ENCODE data around the gene TRA2B. TPM values are rescaled to one million over a fixed set of nuclear protein-coding genes. Genes with fewer than 3 reads are reported as not detected.

The TRA2B gene
- total RNA-seq, 4 donors from 2014 or later, result 91.2 to 170 (median 124) TPM

DNA sequence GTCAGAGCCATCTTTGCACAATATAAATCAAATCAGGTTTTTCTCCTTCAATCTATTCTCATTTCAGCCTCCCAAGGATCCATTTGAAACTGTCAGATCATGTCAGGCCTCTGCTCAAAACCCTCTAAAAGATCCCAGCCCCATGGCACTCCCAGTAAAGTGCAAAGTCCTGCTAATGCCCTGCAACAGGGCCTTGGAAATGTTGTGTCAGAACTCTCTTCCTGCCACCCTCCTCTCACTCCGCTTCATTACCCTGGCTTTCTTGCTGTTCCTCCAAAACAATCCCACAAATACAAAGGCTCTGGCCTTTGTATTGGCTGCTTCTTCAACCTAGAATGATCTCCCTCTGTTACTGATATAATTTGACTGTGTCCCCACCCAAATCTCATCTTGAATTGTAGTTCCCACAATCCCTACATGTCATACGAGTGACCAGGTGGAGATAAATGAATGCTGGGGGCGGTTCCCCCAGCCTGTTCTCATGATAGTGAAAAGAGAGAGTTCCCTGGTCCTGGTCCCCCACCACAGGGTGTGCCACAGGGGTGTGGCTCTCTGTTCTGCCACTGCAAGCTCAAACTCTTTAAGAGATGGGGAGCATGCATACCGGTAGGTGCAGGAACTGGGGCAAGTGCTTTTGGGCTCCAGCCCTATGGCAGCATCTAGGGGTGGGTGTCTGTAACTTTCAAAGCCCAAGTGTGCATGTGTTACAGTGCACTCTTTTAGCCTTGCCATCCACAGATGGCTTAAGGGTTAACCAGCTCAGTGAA is 22.9 kb upstream of the TRA2B start:
- intact Hi-C loops (cut with DNase I; ENCODE audit: low total_unique reads), result no loop called here
- TF ChIP-seq, protein P1, sequence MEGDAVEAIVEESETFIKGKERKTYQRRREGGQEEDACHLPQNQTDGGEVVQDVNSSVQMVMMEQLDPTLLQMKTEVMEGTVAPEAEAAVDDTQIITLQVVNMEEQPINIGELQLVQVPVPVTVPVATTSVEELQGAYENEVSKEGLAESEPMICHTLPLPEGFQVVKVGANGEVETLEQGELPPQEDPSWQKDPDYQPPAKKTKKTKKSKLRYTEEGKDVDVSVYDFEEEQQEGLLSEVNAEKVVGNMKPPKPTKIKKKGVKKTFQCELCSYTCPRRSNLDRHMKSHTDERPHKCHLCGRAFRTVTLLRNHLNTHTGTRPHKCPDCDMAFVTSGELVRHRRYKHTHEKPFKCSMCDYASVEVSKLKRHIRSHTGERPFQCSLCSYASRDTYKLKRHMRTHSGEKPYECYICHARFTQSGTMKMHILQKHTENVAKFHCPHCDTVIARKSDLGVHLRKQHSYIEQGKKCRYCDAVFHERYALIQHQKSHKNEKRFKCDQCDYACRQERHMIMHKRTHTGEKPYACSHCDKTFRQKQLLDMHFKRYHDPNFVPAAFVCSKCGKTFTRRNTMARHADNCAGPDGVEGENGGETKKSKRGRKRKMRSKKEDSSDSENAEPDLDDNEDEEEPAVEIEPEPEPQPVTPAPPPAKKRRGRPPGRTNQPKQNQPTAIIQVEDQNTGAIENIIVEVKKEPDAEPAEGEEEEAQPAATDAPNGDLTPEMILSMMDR (IDR thresholded peaks at IDR 0.05), result no peak
- no peak for TF ChIP-seq POLR2A (IDR thresholded peaks at IDR 0.05)

DNA sequence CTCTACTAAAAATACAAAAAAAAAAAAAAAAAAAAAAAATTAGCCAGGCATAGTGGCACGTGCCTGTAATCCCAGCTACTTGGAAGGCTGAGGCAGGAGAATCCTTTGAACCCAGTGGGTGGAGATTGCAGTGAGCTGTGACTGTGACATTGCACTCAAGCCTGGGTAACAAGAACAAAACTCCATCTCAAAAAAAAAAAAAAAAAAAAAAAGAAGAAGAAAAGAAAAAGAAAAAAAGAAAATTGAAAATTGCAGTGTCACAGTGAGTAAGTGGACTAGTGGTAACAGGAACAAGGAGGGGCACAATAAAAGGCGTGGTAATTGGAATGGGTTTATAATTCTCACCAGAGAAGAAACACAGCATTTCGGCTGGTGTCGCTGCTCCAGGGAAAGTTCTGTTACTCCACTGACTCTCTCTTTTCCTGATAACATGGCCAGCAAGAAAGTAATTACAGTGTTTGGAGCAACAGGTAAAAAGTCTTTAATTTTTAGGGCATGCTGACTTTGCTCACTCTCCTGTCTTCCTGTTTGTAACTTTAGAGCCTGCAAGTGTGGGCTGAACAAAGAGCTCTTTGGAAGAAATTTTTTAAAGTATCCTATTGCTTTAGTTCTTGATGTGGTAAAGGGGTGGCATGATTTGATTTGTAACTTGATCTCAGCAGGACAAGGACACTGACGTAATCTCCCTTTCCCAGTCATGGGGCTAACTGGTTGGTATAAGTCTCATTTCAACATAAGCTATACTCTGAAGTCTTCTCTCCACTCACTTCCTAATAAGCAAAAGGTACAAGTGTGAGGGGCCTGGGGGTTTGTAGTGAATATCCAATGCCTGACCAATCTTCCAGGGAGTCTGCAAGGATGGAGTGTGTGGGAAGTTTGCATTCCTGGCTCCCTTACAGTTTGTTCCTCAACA is 22.1 kb upstream of the TRA2B start:
- H3K4me3 ChIP-seq (ENCODE audit: low read depth, poor library complexity, severe bottlenecking), result no peak overlapping the region
- TF ChIP-seq POLR2A (IDR thresholded peaks at IDR 0.05), result no peak
- TF ChIP-seq, protein P1 (IDR thresholded peaks at IDR 0.05), result no peak
- peak; percentile 32 to 45 for DNase-seq (ENCODE audit: low spot score in 2 of 2)
- intact Hi-C loops (cut with DNase I; ENCODE audit: low total_unique reads), result no loop called here
- WGBS, 2 donors, result 22% methylated on average over 5 of the region's 5 CpGs

More for the DNA sequence above, 22.9 kb upstream of the TRA2B start:
- H3K4me3 ChIP-seq (ENCODE audit: low read depth, poor library complexity, severe bottlenecking), result no peak overlapping the region
- WGBS, 2 donors, result 62 to 71% methylated on average over 4 of the region's 4 CpGs
- DNase-seq (ENCODE audit: low spot score in 2 of 2), result peak in 1 of 2 donors; percentile 66

DNA sequence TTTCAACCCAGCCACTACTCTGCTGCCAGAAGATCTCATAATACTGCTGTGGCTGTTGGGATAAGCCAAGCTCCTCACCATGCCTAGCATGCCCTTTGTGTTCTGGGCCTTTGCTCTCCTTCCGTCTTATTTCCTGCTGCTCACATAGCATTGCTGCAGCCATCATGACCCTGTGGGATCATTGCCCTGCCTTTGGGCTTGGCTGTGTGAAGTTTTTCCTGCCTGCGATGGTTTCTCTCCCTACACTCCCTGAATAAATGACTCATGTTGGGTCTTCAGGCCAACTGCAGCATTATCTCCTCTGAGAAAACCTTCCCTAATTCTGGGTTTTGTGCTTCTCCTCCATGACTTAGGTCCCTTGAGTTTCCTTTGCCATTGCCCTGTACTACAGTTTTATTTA is 20.8 kb upstream of the TRA2B start:
- no peak overlapping the region for H3K4me3 ChIP-seq (ENCODE audit: low read depth, poor library complexity, severe bottlenecking)
- intact Hi-C loops (cut with DNase I; ENCODE audit: low total_unique reads), result no loop called here
- TF ChIP-seq POLR2A (IDR thresholded peaks at IDR 0.05), result no peak
- TF ChIP-seq, protein P1 (IDR thresholded peaks at IDR 0.05), result no peak
- no peak for DNase-seq (ENCODE audit: low spot score in 2 of 2)
- 40 to 48% methylated on average over 2 of the region's 2 CpGs for WGBS, 2 donors

DNA sequence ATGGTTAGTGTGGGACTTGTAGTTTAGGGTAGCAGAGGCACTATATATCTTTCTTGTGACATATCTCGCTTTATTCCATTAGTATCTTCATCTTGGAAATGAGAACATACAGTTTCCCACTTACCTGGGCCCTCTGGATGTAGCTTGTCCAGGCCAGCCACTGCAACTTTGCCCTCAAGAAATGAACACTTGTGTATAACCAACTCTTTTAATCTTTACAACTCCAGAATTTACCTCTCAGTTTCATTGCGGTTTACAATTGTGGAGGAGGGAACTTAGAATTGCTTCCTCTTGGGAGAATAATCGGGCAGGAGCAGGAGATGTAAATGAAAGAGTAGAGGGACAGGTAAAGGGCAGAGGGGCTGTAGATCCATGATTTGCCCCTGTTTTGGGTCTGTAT is 18.4 kb upstream of the TRA2B start:
- TF ChIP-seq POLR2A (IDR thresholded peaks at IDR 0.05), result no peak
- TF ChIP-seq, protein P1 (IDR thresholded peaks at IDR 0.05), result no peak
- intact Hi-C loops (cut with DNase I; ENCODE audit: low total_unique reads), result no loop called here
- WGBS, 2 donors, result 81 to 85% methylated on average over 3 of the region's 3 CpGs
- no peak for DNase-seq (ENCODE audit: low spot score in 2 of 2)
- H3K4me3 ChIP-seq (ENCODE audit: low read depth, poor library complexity, severe bottlenecking), result no peak overlapping the region

DNA sequence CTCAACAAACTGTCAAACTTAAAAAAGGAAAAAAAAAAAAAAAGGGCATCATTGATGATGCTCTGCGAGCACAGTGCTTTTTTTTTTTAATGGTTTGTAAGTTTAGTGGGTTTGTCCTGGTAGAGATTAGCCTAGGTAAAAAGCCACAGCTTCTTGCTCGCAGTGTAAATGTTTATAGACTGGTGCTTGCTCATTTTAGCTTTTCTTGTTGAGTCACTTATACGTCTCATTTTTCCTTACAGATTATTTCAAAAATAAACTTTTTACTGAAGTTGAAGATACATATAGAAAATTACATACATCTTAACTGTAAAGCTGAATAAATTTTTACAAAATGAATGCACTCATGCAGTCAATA is 16.5 kb upstream of the TRA2B start:
- intact Hi-C loops (cut with DNase I; ENCODE audit: low total_unique reads), result no loop called here
- no peak overlapping the region for H3K4me3 ChIP-seq (ENCODE audit: low read depth, poor library complexity, severe bottlenecking)
- TF ChIP-seq POLR2A (IDR thresholded peaks at IDR 0.05), result no peak
- TF ChIP-seq, protein P1 (IDR thresholded peaks at IDR 0.05), result no peak
- no peak for DNase-seq (ENCODE audit: low spot score in 2 of 2)
- 76 to 79% methylated on average over 3 of the region's 3 CpGs for WGBS, 2 donors
